ENCODE data around the gene PASD1.
"Not testable (repeated sequence)": the region's sequence is repeated elsewhere in the genome, so short reads cannot be mapped to it uniquely, and the experiment has no call there.

Gene PASD1

DNA sequence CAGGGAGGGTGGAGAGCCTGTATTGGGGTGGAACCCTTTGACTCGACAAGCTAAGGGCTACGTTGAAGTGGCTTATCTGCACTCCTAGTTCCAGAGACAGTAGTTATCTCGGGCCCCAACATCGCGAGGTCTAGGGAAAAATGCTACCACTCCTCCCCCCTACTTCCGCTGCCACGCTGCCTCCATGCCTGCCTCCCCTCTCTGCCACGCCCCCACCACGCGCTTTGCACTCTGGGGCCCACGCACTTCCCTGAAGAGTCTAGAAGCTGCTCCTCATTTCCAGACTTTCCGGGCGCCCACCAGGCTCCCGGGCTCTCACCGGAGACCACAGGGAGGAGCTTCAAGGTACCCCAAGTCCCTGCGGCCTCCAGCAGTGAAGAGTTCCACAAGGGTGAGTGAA, at the start of gene PASD1:
Gene PASD1 (plus strand): TSS at position 227 of the 400 bp plus-strand sequence. CDS start 37,879 bp downstream, outside the sequence.
- ATAC-seq, result no peak
- H3K27me3 Mint-ChIP-seq, result no peaks in the 10 kb centered on the region
- no peaks in the 10 kb centered on the region for H3K36me3 Mint-ChIP-seq
- no peaks in the 10 kb centered on the region for H3K9me3 Mint-ChIP-seq
- no peak within 1 kb of the TSS for H3K4me3 Mint-ChIP-seq
- no peaks in the 10 kb centered on the region for H3K4me1 Mint-ChIP-seq
- H3K27ac Mint-ChIP-seq, result no peak within 1 kb of the TSS

GRCh38 chrX:151515237-151515636, 48.2 kb upstream of the PASD1 start:
- no peak overlapping the region for H3K27ac Mint-ChIP-seq
- H3K27me3 Mint-ChIP-seq, result peaks cover 7% of the 10 kb centered on the region
- H3K4me1 Mint-ChIP-seq, result no peaks in the 10 kb centered on the region
- H3K4me3 Mint-ChIP-seq, result no peak overlapping the region
- H3K36me3 Mint-ChIP-seq, result no peaks in the 10 kb centered on the region
- no peak for ATAC-seq
- no peaks in the 10 kb centered on the region for H3K9me3 Mint-ChIP-seq

GRCh38 chrX:151516538-151517187, 46.8 kb upstream of the PASD1 start:
- Mint-ChIP-seq H3K27ac (no peak overlapping the region), H3K36me3 (no peaks in the 10 kb centered on the region), H3K4me3 (no peak overlapping the region), H3K9me3 (no peaks in the 10 kb centered on the region), H3K4me1 (no peaks in the 10 kb centered on the region), H3K27me3 (peaks cover 7% of the 10 kb centered on the region)
- no peak for ATAC-seq

DNA sequence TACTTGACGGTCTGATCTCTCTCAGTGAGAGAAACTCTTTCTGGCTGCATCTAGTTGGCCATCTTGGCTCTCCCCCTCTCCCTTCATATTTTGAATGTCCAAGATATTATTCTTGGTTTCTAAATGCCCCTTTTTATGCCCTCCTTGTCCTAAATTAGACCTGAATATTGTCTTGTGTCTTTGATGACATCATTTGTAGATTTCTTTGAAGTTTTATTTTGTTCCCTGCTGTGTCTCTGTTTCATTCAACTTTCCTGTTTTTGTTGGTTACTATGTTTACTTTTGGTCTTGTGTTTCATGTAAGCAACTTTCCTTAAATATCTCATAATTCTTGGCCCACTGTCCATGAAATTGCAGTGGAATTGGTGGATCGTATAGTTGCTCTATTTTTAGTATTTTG, 46.1 kb upstream of the PASD1 start:
- no peak overlapping the region for H3K27ac Mint-ChIP-seq
- H3K4me1 Mint-ChIP-seq, result no peaks in the 10 kb centered on the region
- H3K27me3 Mint-ChIP-seq, result peaks cover 7% of the 10 kb centered on the region
- H3K36me3 Mint-ChIP-seq, result no peaks in the 10 kb centered on the region
- no peak overlapping the region for H3K4me3 Mint-ChIP-seq
- no peaks in the 10 kb centered on the region for H3K9me3 Mint-ChIP-seq
- no peak for ATAC-seq

DNA sequence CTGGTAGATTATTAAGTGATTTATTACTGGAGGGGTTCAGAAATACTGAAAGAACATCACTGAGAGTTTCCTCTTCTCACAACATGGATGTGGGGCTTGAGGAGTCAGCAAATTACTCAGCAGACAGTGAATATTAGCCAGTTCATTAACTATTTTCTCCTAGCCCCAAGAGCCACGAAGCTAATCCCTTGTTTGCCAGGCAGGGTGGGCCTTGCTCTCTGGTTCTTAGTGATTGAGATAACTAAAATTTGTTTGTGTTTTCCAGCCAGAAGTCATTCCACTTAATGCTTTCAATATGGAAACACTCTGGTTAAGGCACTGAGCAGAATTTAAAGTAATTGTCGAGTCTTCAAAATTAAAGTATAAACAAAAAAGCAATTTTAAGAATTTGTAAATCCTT, 40.1 kb upstream of the PASD1 start:
- Mint-ChIP-seq H3K27ac (no peak overlapping the region), H3K9me3 (no peaks in the 10 kb centered on the region), H3K36me3 (no peaks in the 10 kb centered on the region), H3K27me3 (no peaks in the 10 kb centered on the region), H3K4me3 (no peak overlapping the region), H3K4me1 (no peaks in the 10 kb centered on the region)
- ATAC-seq, result no peak

DNA sequence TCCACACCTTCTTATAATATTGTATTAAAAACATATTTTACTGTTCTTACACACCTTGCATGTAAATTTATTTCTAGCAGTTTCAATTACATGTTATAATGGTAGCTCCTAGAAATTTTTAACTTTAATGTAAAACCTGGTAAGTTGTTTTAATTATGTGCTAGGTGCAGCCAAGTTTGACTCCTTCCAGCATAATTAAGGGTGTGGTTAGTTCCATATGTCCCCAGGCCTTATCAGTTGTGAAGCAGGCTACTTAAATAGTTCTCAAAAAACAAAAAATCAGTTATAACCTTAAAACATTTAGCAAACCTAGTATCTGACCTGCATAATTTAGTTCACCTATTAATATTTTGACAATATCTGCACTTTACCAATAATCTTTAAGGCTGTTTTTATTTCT, 26.9 kb upstream of the PASD1 start:
- H3K4me3 Mint-ChIP-seq, result no peak overlapping the region
- no peak overlapping the region for H3K27ac Mint-ChIP-seq
- no peak for ATAC-seq
- no peaks in the 10 kb centered on the region for H3K36me3 Mint-ChIP-seq
- H3K4me1 Mint-ChIP-seq, result no peaks in the 10 kb centered on the region
- no peaks in the 10 kb centered on the region for H3K27me3 Mint-ChIP-seq
- H3K9me3 Mint-ChIP-seq, result no peaks in the 10 kb centered on the region

DNA sequence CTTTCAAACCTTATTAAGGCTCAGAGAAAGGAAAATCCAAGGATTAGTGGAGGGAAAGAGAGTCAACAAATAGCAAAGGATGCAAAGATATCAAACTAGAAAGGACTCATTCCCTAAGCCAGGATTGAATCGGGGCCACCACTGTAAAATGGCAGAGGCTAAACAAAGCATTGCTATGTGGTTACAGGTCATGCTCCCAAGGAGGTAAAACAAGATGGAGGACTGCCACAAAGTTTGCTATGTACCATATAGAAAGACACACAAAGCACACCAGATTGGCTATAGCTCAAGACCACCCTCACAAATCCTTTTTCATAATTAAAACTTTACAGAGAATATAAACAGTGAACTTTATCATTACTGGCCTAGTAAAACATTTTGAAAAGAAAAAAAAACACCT, 25.9 kb upstream of the PASD1 start:
- H3K36me3 Mint-ChIP-seq, result no peaks in the 10 kb centered on the region
- H3K4me1 Mint-ChIP-seq, result no peaks in the 10 kb centered on the region
- H3K27me3 Mint-ChIP-seq, result no peaks in the 10 kb centered on the region
- no peaks in the 10 kb centered on the region for H3K9me3 Mint-ChIP-seq
- no peak overlapping the region for H3K27ac Mint-ChIP-seq
- ATAC-seq, result no peak
- no peak overlapping the region for H3K4me3 Mint-ChIP-seq

DNA sequence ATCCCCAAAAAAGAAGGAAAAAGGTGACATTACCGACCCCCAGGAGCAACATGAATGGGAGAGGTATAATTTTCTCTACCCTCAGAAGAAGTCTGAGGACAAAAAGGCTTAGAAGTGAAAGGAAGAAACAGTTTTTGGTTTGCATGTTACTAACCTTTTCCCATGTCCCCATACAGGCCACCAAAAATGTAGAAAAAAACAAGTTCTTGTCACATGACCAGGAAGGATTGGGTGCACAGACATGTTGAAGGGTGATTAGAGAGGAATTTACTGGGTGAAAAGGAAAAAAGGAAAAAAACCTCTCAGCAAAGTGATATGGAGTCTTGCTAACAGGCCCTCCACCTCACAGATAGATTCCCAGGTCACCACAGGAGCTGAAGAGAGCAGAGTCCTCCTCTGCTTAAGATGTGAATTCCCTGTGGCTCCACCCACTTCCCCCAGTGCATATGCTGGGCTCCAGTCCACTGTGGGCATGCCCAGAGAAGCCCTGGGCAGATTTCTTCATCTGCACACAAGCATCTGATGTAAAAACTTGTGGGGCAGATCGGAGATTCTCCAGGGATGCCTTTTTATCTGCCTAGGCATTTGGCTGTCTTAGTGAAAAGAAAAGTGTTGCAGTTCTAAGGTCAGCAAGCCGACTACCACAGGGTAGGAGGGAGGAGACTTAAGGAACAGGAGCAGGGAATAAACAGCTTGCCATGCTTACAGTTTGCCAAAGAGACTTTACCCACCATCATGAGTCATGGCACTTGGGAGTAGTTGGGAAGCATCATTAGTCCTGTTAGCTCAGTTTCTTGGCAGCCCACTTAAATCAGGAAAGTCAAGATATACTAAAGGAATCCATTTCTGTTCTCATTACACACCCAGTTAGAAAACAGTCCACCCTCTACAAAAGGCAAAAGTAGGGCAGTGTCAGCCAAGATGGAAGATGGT, 25.0 kb upstream of the PASD1 start:
- no peak overlapping the region for H3K4me3 Mint-ChIP-seq
- no peaks in the 10 kb centered on the region for H3K9me3 Mint-ChIP-seq

DNA sequence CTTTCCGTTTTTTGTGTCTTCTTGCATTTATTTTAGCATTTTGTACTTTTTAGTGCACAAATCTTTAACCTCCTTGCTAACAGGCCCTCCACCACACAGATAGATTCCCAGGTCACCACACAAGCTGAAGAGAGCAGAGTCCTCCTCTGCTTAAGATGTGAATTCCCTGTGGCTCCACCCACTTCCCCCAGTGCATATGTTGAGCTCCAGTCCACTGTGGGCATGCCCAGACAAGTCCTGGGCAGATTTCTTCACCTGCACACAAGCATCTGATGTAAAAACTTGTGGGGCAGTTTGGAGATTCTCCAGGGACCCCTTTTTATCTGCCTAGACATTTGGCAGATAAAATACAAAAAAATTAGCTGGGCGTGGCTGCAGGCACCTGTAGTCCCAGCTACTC, 19.8 kb upstream of the PASD1 start:
- no peaks in the 10 kb centered on the region for H3K9me3 Mint-ChIP-seq
- H3K4me3 Mint-ChIP-seq, result no peak overlapping the region
- H3K27ac Mint-ChIP-seq, result no peak overlapping the region
- peaks cover 9% of the 10 kb centered on the region for H3K27me3 Mint-ChIP-seq
- no peaks in the 10 kb centered on the region for H3K36me3 Mint-ChIP-seq
- no peaks in the 10 kb centered on the region for H3K4me1 Mint-ChIP-seq
- no peak for ATAC-seq

More for the DNA sequence above, 25.0 kb upstream of the PASD1 start:
- ATAC-seq, result no peak
- Mint-ChIP-seq H3K27me3 (no peaks in the 10 kb centered on the region), H3K27ac (no peak overlapping the region), H3K4me1 (no peaks in the 10 kb centered on the region), H3K36me3 (no peaks in the 10 kb centered on the region)

DNA sequence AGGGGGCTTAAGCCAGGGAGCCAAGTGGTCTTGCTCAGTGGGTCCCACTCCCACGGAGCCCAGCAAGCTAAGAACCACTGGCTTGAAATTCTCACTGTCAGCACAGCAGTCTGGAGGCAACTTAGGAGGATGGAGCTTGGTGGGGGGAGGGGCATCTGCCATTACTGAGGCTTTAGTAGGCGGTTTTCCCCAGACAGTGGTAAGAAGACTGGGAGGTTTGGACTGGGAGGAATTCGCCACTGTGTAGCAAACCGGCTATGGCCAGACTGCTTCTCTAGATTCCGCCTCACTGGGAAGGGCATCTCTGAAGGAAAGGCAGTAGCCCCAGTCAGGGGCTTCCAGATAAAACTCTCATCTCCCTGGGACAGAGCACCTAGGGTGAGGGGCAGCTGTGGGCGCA, 17.2 kb upstream of the PASD1 start:
- not testable (repeated sequence) for H3K36me3 Mint-ChIP-seq, ATAC-seq, H3K9me3 Mint-ChIP-seq, H3K4me3 Mint-ChIP-seq, H3K27me3 Mint-ChIP-seq, H3K4me1 Mint-ChIP-seq, H3K27ac Mint-ChIP-seq

- not testable (repeated sequence) for H3K36me3 Mint-ChIP-seq, H3K4me3 Mint-ChIP-seq, H3K27ac Mint-ChIP-seq, H3K4me1 Mint-ChIP-seq, H3K27me3 Mint-ChIP-seq, ATAC-seq, H3K9me3 Mint-ChIP-seq
Measured at GRCh38 chrX:151551176-151551575, 12.3 kb upstream of the PASD1 start.

- Mint-ChIP-seq H3K27ac (no peak overlapping the region), H3K4me3 (no peak overlapping the region), H3K27me3 (no peaks in the 10 kb centered on the region), H3K36me3 (no peaks in the 10 kb centered on the region), H3K9me3 (no peaks in the 10 kb centered on the region), H3K4me1 (no peaks in the 10 kb centered on the region)
- no peak for ATAC-seq
Measured at GRCh38 chrX:151552743-151553142, 10.7 kb upstream of the PASD1 start.

- not testable (repeated sequence) for H3K9me3 Mint-ChIP-seq, H3K4me3 Mint-ChIP-seq, ATAC-seq
Measured at GRCh38 chrX:151555301-151555700, 8.2 kb upstream of the PASD1 start.

DNA sequence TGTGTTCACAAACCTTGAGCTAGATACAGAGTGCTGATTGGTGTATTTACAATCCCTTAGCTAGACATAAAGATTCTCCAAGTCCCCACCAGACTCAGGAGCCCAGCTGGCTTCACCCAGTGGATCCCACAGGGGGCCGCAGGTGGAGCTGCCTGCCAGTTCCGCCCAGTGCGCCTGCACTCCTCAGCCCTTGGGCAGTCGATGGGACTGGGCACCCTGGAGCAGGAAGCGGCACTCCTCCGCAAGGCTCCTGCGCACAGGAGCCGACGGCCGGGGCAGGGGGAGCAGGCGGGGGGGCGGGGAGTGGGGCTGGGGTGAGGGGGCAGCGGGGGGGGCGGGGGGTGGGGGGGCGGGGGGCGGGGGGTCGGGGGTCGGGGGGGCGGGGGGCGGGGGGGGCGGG, 990 bp upstream of the PASD1 start:
- H3K9me3 Mint-ChIP-seq, ATAC-seq, H3K4me3 Mint-ChIP-seq, H3K27ac Mint-ChIP-seq, H3K4me1 Mint-ChIP-seq, H3K36me3 Mint-ChIP-seq, H3K27me3 Mint-ChIP-seq: not testable (repeated sequence)

More at GRCh38 chrX:151555301-151555700, 8.2 kb upstream of the PASD1 start:
- H3K27me3 Mint-ChIP-seq, H3K36me3 Mint-ChIP-seq, H3K27ac Mint-ChIP-seq, H3K4me1 Mint-ChIP-seq: not testable (repeated sequence)

DNA sequence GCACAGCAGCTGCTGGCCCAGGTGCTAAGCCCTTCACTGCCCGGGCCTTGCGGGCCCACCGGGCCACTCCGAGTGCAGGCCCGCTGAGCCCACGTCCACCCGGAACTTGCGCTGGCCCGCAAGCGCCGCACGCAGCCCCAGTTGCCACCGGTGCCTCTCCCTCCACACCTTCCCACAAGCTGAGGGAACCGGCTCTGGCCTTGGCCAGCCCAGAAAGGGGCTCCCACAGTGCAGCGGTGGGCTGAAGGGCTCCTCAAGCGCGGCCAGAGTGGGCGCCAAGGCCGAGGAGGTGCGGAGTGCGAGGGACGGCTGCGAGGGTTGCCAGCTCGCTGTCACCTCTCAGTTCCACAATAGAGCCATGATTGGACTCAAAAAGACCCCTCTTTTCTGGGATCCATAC, 472 bp upstream of the PASD1 start:
- H3K9me3 Mint-ChIP-seq, H3K27ac Mint-ChIP-seq, ATAC-seq, H3K27me3 Mint-ChIP-seq, H3K36me3 Mint-ChIP-seq, H3K4me3 Mint-ChIP-seq, H3K4me1 Mint-ChIP-seq: not testable (repeated sequence)

GRCh38 chrX:151564035-151564434, 560 bp downstream of the PASD1 start:
- no peaks in the 10 kb centered on the region for H3K9me3 Mint-ChIP-seq
- no peaks in the 10 kb centered on the region for H3K4me1 Mint-ChIP-seq
- no peak overlapping the region for H3K4me3 Mint-ChIP-seq
- H3K27me3 Mint-ChIP-seq, result no peaks in the 10 kb centered on the region
- no peak overlapping the region for H3K27ac Mint-ChIP-seq
- no peaks in the 10 kb centered on the region for H3K36me3 Mint-ChIP-seq
- ATAC-seq, result no peak
